ENCODE measurements around the gene SLC39A11. TPM values are rescaled to one million over a fixed set of nuclear protein-coding genes. Genes with fewer than 3 reads are reported as not detected.

The SLC39A11 gene
- total RNA-seq, 3 donors from 2014 or later, result 31.6 to 71.6 (median 51.6) TPM

- no peak for TF ChIP-seq CTCF (IDR thresholded peaks at IDR 0.05)
- Histone ChIP-seq H3K36me3 (ENCODE audit: low read depth) (no peaks in the 10 kb centered on the region), H3K9me3 (peaks cover 14% of the 10 kb centered on the region), H3K4me1 (ENCODE audit: low read depth) (no peaks in the 10 kb centered on the region), H3K4me3 (no peak overlapping the region)
- intact Hi-C loops (cut with DNase I, micrococcal nuclease), result no loop called here
- ATAC-seq, result no peak
- no peak for DNase-seq
Observed at GRCh38 chr17:73017658-73018057, 74.8 kb downstream of the SLC39A11 start.

GRCh38 chr17:73015722-73016276 is 76.7 kb downstream of the SLC39A11 start:
- Histone ChIP-seq H3K36me3 (ENCODE audit: low read depth) (no peaks in the 10 kb centered on the region), H3K4me1 (ENCODE audit: low read depth) (peaks cover 3% of the 10 kb centered on the region), H3K9me3 (peaks cover 14% of the 10 kb centered on the region), H3K4me3 (no peak overlapping the region)
- ATAC-seq (no peak), DNase-seq (no peak)
- no peak for TF ChIP-seq CTCF (IDR thresholded peaks at IDR 0.05)
- intact Hi-C loops (cut with DNase I, micrococcal nuclease), result no loop called here

GRCh38 chr17:73013816-73014663 is 78.4 kb downstream of the SLC39A11 start:
- TF ChIP-seq CTCF (IDR thresholded peaks at IDR 0.05), result no peak
- Histone ChIP-seq H3K9me3 (peaks cover 10% of the 10 kb centered on the region), H3K4me1 (ENCODE audit: low read depth) (peaks cover 5% of the 10 kb centered on the region), H3K4me3 (no peak overlapping the region), H3K36me3 (ENCODE audit: low read depth) (no peaks in the 10 kb centered on the region)
- intact Hi-C loops (cut with DNase I, micrococcal nuclease), result no loop called here
- no peak for DNase-seq
- no peak for ATAC-seq

- no peak for DNase-seq
- intact Hi-C loops (cut with DNase I, micrococcal nuclease), result no loop called here
- Histone ChIP-seq H3K4me3 (no peak overlapping the region), H3K9me3 (peaks cover 3% of the 10 kb centered on the region), H3K36me3 (ENCODE audit: low read depth) (no peaks in the 10 kb centered on the region), H3K4me1 (ENCODE audit: low read depth) (peaks cover 5% of the 10 kb centered on the region)
- no peak for TF ChIP-seq CTCF (IDR thresholded peaks at IDR 0.05)
- no peak for ATAC-seq
Observed at GRCh38 chr17:73013301-73013700, 79.2 kb downstream of the SLC39A11 start.

GRCh38 chr17:73011016-73011486 is 81.4 kb downstream of the SLC39A11 start:
- H3K4me1 ChIP-seq (ENCODE audit: low read depth), result peaks cover 5% of the 10 kb centered on the region
- H3K36me3 ChIP-seq (ENCODE audit: low read depth), result no peaks in the 10 kb centered on the region
- DNase-seq (peak in 1 of 3 donors; percentile 33), ATAC-seq (peak; percentile 55)
- intact Hi-C loops (cut with DNase I, micrococcal nuclease), result no loop called here
- no peaks in the 10 kb centered on the region for H3K9me3 ChIP-seq
- no peak for TF ChIP-seq CTCF (IDR thresholded peaks at IDR 0.05)
- no peak overlapping the region for H3K4me3 ChIP-seq
